GM23338 (cell line): ENCODE measurements around the gene ADCY1. TPM values are rescaled to one million over a fixed set of nuclear protein-coding genes. Genes with fewer than 3 reads are reported as not detected.

Experiments used
- ATAC-seq: fragments of 200-7000 bp; cut with Tn5 transposase; 3 replicates; pipeline ENCODE4 v1.9.1; 2020
- DNase-seq: peaks from one replicate; pipeline ENCODE4 v3.0.0-alpha.2; 2015; ENCODE audit warnings: low spot score
- H2AFZ ChIP-seq: fragments of 200-600 bp; sonication (generic); 2 replicates; pipeline ENCODE4 v1.8.0; 2016; ENCODE audit warnings: antibody characterized with exemption, mild to moderate bottlenecking, moderate library complexity
- H3F3A ChIP-seq: fragments of 200-600 bp; sonication (generic); replicated peaks from 2 replicates; pipeline ENCODE4 v1.8.0; 2017; ENCODE audit warnings: antibody characterized with exemption, mixed run types, low read depth
- H3K27ac ChIP-seq: fragments of 200-600 bp; sonication (generic); 2 replicates; pipeline ENCODE4 v1.6.1; 2016; ENCODE audit warnings: low read depth
- H3K27me3 ChIP-seq: fragments of 200-600 bp; sonication (generic); 2 replicates; pipeline ENCODE4 v1.8.0; 2016; ENCODE audit warnings: mild to moderate bottlenecking, mixed run types, moderate library complexity; ENCODE audit not compliant: insufficient read depth
- H3K36me3 ChIP-seq: fragments of 200-600 bp; sonication (generic); 2 replicates; pipeline ENCODE4 v1.8.0; 2016; ENCODE audit warnings: mild to moderate bottlenecking; ENCODE audit not compliant: insufficient read depth
- H3K4me1 ChIP-seq: fragments of 200-600 bp; sonication (generic); 2 replicates; pipeline ENCODE4 v1.8.0; 2016; ENCODE audit warnings: mild to moderate bottlenecking, moderate library complexity; ENCODE audit not compliant: insufficient read depth
- H3K4me2 ChIP-seq: fragments of 200-600 bp; sonication (generic); 2 replicates; pipeline ENCODE4 v1.7.1; 2017; ENCODE audit warnings: mixed run types
- H3K4me3 ChIP-seq: fragments of 200-600 bp; sonication (generic); 2 replicates; pipeline ENCODE4 v1.6.1; 2016; ENCODE audit warnings: mixed run types
- H3K79me2 ChIP-seq: fragments of 200-600 bp; sonication (generic); replicated peaks from 2 replicates; pipeline ENCODE4 v1.8.0; 2017; ENCODE audit warnings: mild to moderate bottlenecking; ENCODE audit not compliant: insufficient read depth
- H3K9me2 ChIP-seq: fragments of 200-600 bp; sonication (generic); 2 replicates; pipeline ENCODE4 v1.8.0; 2017; ENCODE audit not compliant: insufficient read depth
- H4K20me1 ChIP-seq: fragments of 200-600 bp; sonication (generic); replicated peaks from 2 replicates; pipeline ENCODE4 v1.8.0; 2017; ENCODE audit warnings: mild to moderate bottlenecking; ENCODE audit not compliant: insufficient read depth
- H3K27ac Mint-ChIP-seq: 2 replicates; pipeline ENCODE4 v1.8.0; 2020; ENCODE audit warnings: inconsistent platforms, mild to moderate bottlenecking, moderate library complexity, mixed read lengths
- H3K27me3 Mint-ChIP-seq: 3 replicates; pipeline ENCODE4 v1.8.0; 2022; ENCODE audit warnings: low read depth, mild to moderate bottlenecking, moderate library complexity, mixed read lengths, inconsistent platforms; ENCODE audit not compliant: insufficient read depth, poor library complexity
- H3K36me3 Mint-ChIP-seq: 3 replicates; pipeline ENCODE4 v1.8.0; 2021; ENCODE audit warnings: low read depth, mild to moderate bottlenecking, inconsistent platforms, moderate library complexity, mixed read lengths
- H3K4me1 Mint-ChIP-seq: 3 replicates; pipeline ENCODE4 v1.8.0; 2020; ENCODE audit warnings: mild to moderate bottlenecking, inconsistent platforms, mixed read lengths
- H3K4me3 Mint-ChIP-seq: 3 replicates; pipeline ENCODE4 v1.8.0; 2021; ENCODE audit warnings: moderate library complexity, mild to moderate bottlenecking, inconsistent platforms, mixed read lengths
- H3K9me3 Mint-ChIP-seq: 3 replicates; pipeline ENCODE4 v1.8.0; 2020; ENCODE audit warnings: moderate library complexity, mild to moderate bottlenecking, inconsistent platforms, mixed read lengths
- CREB1 ChIP-seq: fragments of 250-450 bp; sonication (Bioruptor Pico); IDR thresholded peaks from 2 replicates; pipeline ENCODE4 v1.5.0; 2020; ENCODE audit warnings: low read depth, mild to moderate bottlenecking, moderate library complexity
- EZH2 ChIP-seq: fragments of 200-600 bp; sonication (generic); IDR thresholded peaks from one replicate; pipeline ENCODE4 v1.8.0; 2017; ENCODE audit warnings: antibody characterized with exemption, mild to moderate bottlenecking, low read depth; ENCODE audit not compliant: unreplicated experiment
- EZH2phosphoT487 ChIP-seq: fragments of 200-600 bp; sonication (generic); IDR thresholded peaks from one replicate; pipeline ENCODE4 v1.8.1; 2018; ENCODE audit warnings: antibody characterized with exemption; ENCODE audit not compliant: unreplicated experiment
- JUNB ChIP-seq: IDR thresholded peaks from one replicate; pipeline ENCODE4 v1.6.1; 2016; ENCODE audit warnings: antibody characterized with exemption; ENCODE audit not compliant: unreplicated experiment
- NANOG ChIP-seq: IDR thresholded peaks from 2 replicates; pipeline ENCODE4 v1.6.1; 2016; ENCODE audit warnings: antibody characterized with exemption, borderline replicate concordance
- ZNF114 ChIP-seq: fragments of 250-450 bp; sonication (Bioruptor Pico); IDR thresholded peaks from 2 replicates; pipeline ENCODE4 v1.5.0; 2020; ENCODE audit warnings: mild to moderate bottlenecking, moderate library complexity
- ZNF331 ChIP-seq: fragments of 250-450 bp; sonication (Bioruptor Pico); IDR thresholded peaks from 2 replicates; pipeline ENCODE4 v1.5.0; 2020; ENCODE audit warnings: low read depth, mild to moderate bottlenecking, moderate library complexity
- ZNF462 ChIP-seq: fragments of 250-450 bp; sonication (Bioruptor Pico); IDR thresholded peaks from 2 replicates; pipeline ENCODE4 v1.5.0; 2020; ENCODE audit warnings: mild to moderate bottlenecking, moderate library complexity
- polyA plus RNA-seq: library from polyadenylated mRNA; unstranded; fragments of >200 nt; fragmentation: Nextera tagmentation; extraction: Ambion mirVana; gene quantifications from 2 replicates; pipeline ENCODE4 v1.2.1, GENCODE V29; 2016
- total RNA-seq: library from RNA; depleted of rRNA; stranded (reverse); fragments of >200 nt; shearing (Covaris generic); gene quantifications from 2 replicates; pipeline ENCODE4 v1.2.3, GENCODE V29; 2014
- TF ChIP-seq, protein P1 (sequence below), 2 experiments: fragments of 200-600 bp in 1 of 2; sonication (generic) in 1 of 2; conservative IDR thresholded peaks; 2 replicates each; pipeline versions ENCODE4 v1.5.1 to v1.6.1; 2016 to 2017; ENCODE audit warnings: antibody characterized with exemption in 2 of 2, low read depth in 2 of 2, mild to moderate bottlenecking in 2 of 2, moderate library complexity in 1 of 2
- TF ChIP-seq, protein P2 (sequence below): IDR thresholded peaks from one replicate; pipeline ENCODE4 v1.6.1; 2018; ENCODE audit warnings: antibody characterized with exemption; ENCODE audit not compliant: unreplicated experiment

ADCY1 gene
- total and polyA plus RNA-seq, 2 experiments from 2014 or later: 2.3 to 18.7 TPM

- no peak overlapping the region for H3K4me3 Mint-ChIP-seq
- no peak overlapping the region for H2AFZ ChIP-seq
- no peaks in the 10 kb centered on the region for H3F3A ChIP-seq
- no peaks in the 10 kb centered on the region for H3K36me3 ChIP-seq
- no peaks in the 10 kb centered on the region; the same call in 1 of the 2 replicates for H3K79me2 ChIP-seq
- no peak overlapping the region for H3K27ac Mint-ChIP-seq
- no peak overlapping the region for H3K27ac ChIP-seq
- peaks cover 13% of the 10 kb centered on the region for H3K4me1 Mint-ChIP-seq
- no peaks in the 10 kb centered on the region for H3K9me2 ChIP-seq
- no peaks in the 10 kb centered on the region for H3K9me3 Mint-ChIP-seq
- ATAC-seq: no peak
- H3K4me3 ChIP-seq: no peak overlapping the region
- H3K4me1 ChIP-seq: no peaks in the 10 kb centered on the region
- no peaks in the 10 kb centered on the region for H4K20me1 ChIP-seq
- no peaks in the 10 kb centered on the region for H3K27me3 ChIP-seq
- no peak for DNase-seq
- H3K4me2 ChIP-seq: no peak overlapping the region
- no peak for TF ChIP-seq EZH2phosphoT487
- peaks cover 2% of the 10 kb centered on the region for H3K27me3 Mint-ChIP-seq
- H3K36me3 Mint-ChIP-seq: peaks cover 6% of the 10 kb centered on the region
Observed at GRCh38 chr7:45601816-45602540, 27.8 kb downstream of the ADCY1 start.

- H3K4me1 Mint-ChIP-seq: no peaks in the 10 kb centered on the region
- H3K4me2 ChIP-seq: no peak overlapping the region
- H3K79me2 ChIP-seq: peaks cover 11% of the 10 kb centered on the region
- H3K27me3 ChIP-seq: no peaks in the 10 kb centered on the region
- DNase-seq: no peak
- peaks cover 12% of the 10 kb centered on the region for H3K9me3 Mint-ChIP-seq
- no peaks in the 10 kb centered on the region for H3F3A ChIP-seq
- no peak overlapping the region for H3K4me3 ChIP-seq
- no peak for ATAC-seq
- no peaks in the 10 kb centered on the region for H4K20me1 ChIP-seq
- H3K9me2 ChIP-seq: no peaks in the 10 kb centered on the region
- no peak overlapping the region for H3K4me3 Mint-ChIP-seq
- H3K27ac ChIP-seq: no peak overlapping the region
- peaks cover 6% of the 10 kb centered on the region for H3K27me3 Mint-ChIP-seq
- H3K36me3 Mint-ChIP-seq: peaks cover 29% of the 10 kb centered on the region
- no peaks in the 10 kb centered on the region for H3K36me3 ChIP-seq
- H2AFZ ChIP-seq: no peak overlapping the region
- H3K4me1 ChIP-seq: no peaks in the 10 kb centered on the region
- no peak overlapping the region for H3K27ac Mint-ChIP-seq
- TF ChIP-seq ZNF331 (CRISPR knock-in tag): no peak
- TF ChIP-seq NANOG: no peak
- TF ChIP-seq JUNB: no peak
- TF ChIP-seq, protein P1, sequence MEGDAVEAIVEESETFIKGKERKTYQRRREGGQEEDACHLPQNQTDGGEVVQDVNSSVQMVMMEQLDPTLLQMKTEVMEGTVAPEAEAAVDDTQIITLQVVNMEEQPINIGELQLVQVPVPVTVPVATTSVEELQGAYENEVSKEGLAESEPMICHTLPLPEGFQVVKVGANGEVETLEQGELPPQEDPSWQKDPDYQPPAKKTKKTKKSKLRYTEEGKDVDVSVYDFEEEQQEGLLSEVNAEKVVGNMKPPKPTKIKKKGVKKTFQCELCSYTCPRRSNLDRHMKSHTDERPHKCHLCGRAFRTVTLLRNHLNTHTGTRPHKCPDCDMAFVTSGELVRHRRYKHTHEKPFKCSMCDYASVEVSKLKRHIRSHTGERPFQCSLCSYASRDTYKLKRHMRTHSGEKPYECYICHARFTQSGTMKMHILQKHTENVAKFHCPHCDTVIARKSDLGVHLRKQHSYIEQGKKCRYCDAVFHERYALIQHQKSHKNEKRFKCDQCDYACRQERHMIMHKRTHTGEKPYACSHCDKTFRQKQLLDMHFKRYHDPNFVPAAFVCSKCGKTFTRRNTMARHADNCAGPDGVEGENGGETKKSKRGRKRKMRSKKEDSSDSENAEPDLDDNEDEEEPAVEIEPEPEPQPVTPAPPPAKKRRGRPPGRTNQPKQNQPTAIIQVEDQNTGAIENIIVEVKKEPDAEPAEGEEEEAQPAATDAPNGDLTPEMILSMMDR (conservative IDR thresholded peaks at IDR 0.05; ENCODE audit: low read depth in 2 of 2): no peak
- no peak for TF ChIP-seq EZH2
- TF ChIP-seq, protein P2, sequence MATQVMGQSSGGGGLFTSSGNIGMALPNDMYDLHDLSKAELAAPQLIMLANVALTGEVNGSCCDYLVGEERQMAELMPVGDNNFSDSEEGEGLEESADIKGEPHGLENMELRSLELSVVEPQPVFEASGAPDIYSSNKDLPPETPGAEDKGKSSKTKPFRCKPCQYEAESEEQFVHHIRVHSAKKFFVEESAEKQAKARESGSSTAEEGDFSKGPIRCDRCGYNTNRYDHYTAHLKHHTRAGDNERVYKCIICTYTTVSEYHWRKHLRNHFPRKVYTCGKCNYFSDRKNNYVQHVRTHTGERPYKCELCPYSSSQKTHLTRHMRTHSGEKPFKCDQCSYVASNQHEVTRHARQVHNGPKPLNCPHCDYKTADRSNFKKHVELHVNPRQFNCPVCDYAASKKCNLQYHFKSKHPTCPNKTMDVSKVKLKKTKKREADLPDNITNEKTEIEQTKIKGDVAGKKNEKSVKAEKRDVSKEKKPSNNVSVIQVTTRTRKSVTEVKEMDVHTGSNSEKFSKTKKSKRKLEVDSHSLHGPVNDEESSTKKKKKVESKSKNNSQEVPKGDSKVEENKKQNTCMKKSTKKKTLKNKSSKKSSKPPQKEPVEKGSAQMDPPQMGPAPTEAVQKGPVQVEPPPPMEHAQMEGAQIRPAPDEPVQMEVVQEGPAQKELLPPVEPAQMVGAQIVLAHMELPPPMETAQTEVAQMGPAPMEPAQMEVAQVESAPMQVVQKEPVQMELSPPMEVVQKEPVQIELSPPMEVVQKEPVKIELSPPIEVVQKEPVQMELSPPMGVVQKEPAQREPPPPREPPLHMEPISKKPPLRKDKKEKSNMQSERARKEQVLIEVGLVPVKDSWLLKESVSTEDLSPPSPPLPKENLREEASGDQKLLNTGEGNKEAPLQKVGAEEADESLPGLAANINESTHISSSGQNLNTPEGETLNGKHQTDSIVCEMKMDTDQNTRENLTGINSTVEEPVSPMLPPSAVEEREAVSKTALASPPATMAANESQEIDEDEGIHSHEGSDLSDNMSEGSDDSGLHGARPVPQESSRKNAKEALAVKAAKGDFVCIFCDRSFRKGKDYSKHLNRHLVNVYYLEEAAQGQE: no peak
- TF ChIP-seq ZNF114 (CRISPR knock-in tag): no peak
- no peak for TF ChIP-seq ZNF462 (CRISPR knock-in tag)
- no peak for TF ChIP-seq CREB1
- TF ChIP-seq EZH2phosphoT487: no peak
Observed at GRCh38 chr7:45606050-45606449, 31.9 kb downstream of the ADCY1 start.
